Psoas muscle (tissue), 8 donors: ENCODE results near the gene RNF212. TPM values are rescaled to one million over a fixed set of nuclear protein-coding genes. Genes with fewer than 3 reads are reported as not detected.
A peak's percentile ranks its signal among the peaks of the same experiment; 100 is the strongest.
"Not testable (repeated sequence)": the region's sequence is repeated elsewhere in the genome, so short reads cannot be mapped to it uniquely, and the experiment has no call there.

Experiments
- ATAC-seq, 4 donors: fragments of 200-7000 bp; cut with Tn5 transposase; one replicate each; pipeline ENCODE4 v1.9.1; 2020; ENCODE audit warnings: moderate library complexity in 3 of 4, mild to moderate bottlenecking in 2 of 4
- DNase-seq, 2 donors: peaks; one replicate each; pipeline ENCODE4 v3.0.0-alpha.2; 2020
- H3K27ac ChIP-seq: fragments of 200-600 bp; one replicate; pipeline ENCODE4 v1.8.0; 2022
- H3K27me3 ChIP-seq, 3 donors: fragments of 200-600 bp in 1 of 3; one replicate each; pipeline versions ENCODE4 v1.6.1 to v1.8.0; 2013 to 2022; ENCODE audit warnings: low read length in 2 of 3, mild to moderate bottlenecking in 2 of 3, moderate library complexity in 1 of 3; ENCODE audit not compliant: insufficient read depth in 3 of 3
- H3K36me3 ChIP-seq, 2 donors: fragments of 200-600 bp in 1 of 2; one replicate each; pipeline versions ENCODE4 v1.6.1 to v1.8.0; 2013 to 2022; ENCODE audit warnings: low read depth in 1 of 2, mild to moderate bottlenecking in 1 of 2, moderate library complexity in 1 of 2; ENCODE audit not compliant: insufficient read depth in 1 of 2
- H3K4me1 ChIP-seq: fragments of 200-600 bp; one replicate; pipeline ENCODE4 v1.8.0; 2022
- H3K4me3 ChIP-seq: fragments of 200-600 bp; one replicate; pipeline ENCODE4 v1.8.0; 2022; ENCODE audit warnings: mild to moderate bottlenecking
- H3K9me3 ChIP-seq: fragments of 200-600 bp; one replicate; pipeline ENCODE4 v1.8.0; 2022
- WGBS, 3 donors: extraction: QIAGEN DNeasy Blood & Tissue Kit; methylation state at CpG; one replicate each; pipeline versions ENCODE4 v1.1.6 to v1.1.7; 2013; 5-methylcytosine and 5-hydroxymethylcytosine counted together
- intact Hi-C, 2 donors: fragments of 100-400 bp; cut with DNase I; formaldehyde crosslinking; loops; one replicate each; pipeline versions ENCODE4 v1.11.0 to v1.14.2; 2022
- polyA plus RNA-seq, 3 donors: library from polyadenylated mRNA; stranded (reverse); fragments of 200-250 nt; gene quantifications; one replicate each; pipeline ENCODE4 v1.2.3, GENCODE V29; 2013
- total RNA-seq, 4 donors: library from RNA; stranded (reverse); fragmentation: NEBNext Ultra II Directional in 2 of 4; extraction: Animal tissue kit (Norgen Biotek cat#: 25700) in 2 of 4; gene quantifications; one replicate each; pipeline versions ENCODE4 v1.2.1 to v1.2.4, GENCODE V29; 2021 to 2023
- TF ChIP-seq, protein P1 (sequence below): fragments of 200-600 bp; IDR thresholded peaks from one replicate; pipeline ENCODE4 v1.8.0; 2022; ENCODE audit warnings: antibody characterized with exemption
- donor health status: healthy with polysubstance abuse.
- donor health status: DM: no; HTN: no; CAD: no; lungs with moderate emphysema.
- donor health status: Bipolar disorder and iron deficiency.
- donor health status: healthy.
- donor health status: DM: yes; HTN: yes; CAD: no.
- donor health status: DM: no; HTN: no; CAD: no.
- donor health status: DM: no; HTN: no; CAD: no.
- donor health status: DM: yes; HTN: yes; CAD: no.

RNF212 gene
- total and polyA plus RNA-seq, 7 donors: 0.03 to 1.5 (median 0.42) TPM

DNA sequence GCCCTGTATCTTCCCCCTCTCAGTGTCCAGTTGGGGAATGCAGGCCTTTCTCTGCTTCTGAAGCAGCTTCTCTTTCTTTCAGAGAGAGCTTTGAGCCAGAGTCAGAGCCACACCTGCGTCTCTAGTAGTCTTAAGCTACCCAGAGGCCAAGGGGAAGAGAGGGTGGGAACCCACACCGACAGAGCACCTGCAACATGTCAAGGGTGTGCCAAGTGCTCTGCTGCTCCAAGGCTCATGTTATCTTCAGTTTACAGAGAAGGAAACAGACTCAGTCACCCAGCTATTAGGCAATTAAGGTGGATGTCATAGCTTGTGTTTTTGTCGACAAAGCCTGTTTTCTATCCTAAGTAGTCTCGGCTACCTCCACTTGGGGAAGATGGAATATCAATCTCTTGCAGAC lies 22.7 kb upstream of the RNF212 start:
- no peaks in the 10 kb centered on the region for H3K9me3 ChIP-seq
- no peak overlapping the region for H3K27ac ChIP-seq
- no peak for ATAC-seq
- H3K36me3 ChIP-seq: no peaks in the 10 kb centered on the region
- no peak for DNase-seq
- intact Hi-C loops: loop anchor here in 1 of 2 donors (10.0 kb wide), 1 partner anchor 499 kb away; no protein-coding TSS in a partner anchor
- H3K27me3 ChIP-seq: no peaks in the 10 kb centered on the region
- TF ChIP-seq, protein P1, sequence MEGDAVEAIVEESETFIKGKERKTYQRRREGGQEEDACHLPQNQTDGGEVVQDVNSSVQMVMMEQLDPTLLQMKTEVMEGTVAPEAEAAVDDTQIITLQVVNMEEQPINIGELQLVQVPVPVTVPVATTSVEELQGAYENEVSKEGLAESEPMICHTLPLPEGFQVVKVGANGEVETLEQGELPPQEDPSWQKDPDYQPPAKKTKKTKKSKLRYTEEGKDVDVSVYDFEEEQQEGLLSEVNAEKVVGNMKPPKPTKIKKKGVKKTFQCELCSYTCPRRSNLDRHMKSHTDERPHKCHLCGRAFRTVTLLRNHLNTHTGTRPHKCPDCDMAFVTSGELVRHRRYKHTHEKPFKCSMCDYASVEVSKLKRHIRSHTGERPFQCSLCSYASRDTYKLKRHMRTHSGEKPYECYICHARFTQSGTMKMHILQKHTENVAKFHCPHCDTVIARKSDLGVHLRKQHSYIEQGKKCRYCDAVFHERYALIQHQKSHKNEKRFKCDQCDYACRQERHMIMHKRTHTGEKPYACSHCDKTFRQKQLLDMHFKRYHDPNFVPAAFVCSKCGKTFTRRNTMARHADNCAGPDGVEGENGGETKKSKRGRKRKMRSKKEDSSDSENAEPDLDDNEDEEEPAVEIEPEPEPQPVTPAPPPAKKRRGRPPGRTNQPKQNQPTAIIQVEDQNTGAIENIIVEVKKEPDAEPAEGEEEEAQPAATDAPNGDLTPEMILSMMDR: no peak
- H3K4me1 ChIP-seq: no peaks in the 10 kb centered on the region
- WGBS, 3 donors: 52 to 66% (median 57%) methylated on average over 4 of the region's 4 CpGs
- H3K4me3 ChIP-seq: no peak overlapping the region

DNA sequence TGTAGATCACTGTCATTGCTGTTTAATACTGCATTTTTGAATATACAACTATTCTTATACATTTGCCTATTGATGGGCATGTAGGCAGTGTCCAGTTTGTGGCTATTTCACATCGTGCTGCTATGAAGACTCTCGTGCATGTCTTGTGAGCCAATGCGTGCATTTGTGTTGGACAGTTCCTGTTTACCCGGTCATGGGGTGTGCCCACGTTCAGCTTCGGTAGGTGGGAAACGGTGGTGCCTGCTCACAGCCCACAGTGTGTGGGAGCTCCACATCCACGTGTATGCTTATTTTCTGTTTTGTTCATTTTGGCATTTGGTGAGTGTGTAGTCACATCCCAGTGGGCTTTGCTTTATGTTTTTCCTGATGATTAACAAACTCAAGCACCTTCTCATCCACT lies 19.7 kb upstream of the RNF212 start:
- H3K4me1 ChIP-seq: no peaks in the 10 kb centered on the region
- DNase-seq (no peak), ATAC-seq (no peak)
- H3K27me3 ChIP-seq: no peaks in the 10 kb centered on the region
- TF ChIP-seq, protein P1: no peak
- intact Hi-C loops: loop anchor here (5.0 to 10.0 kb wide), 2 partner anchors 219 to 502 kb away; no protein-coding TSS in a partner anchor
- H3K9me3 ChIP-seq: no peaks in the 10 kb centered on the region
- H3K36me3 ChIP-seq: no peaks in the 10 kb centered on the region
- H3K27ac ChIP-seq: no peak overlapping the region
- no peak overlapping the region for H3K4me3 ChIP-seq
- 46 to 66% (median 54%) methylated on average over 8 of the region's 8 CpGs for WGBS, 3 donors

DNA sequence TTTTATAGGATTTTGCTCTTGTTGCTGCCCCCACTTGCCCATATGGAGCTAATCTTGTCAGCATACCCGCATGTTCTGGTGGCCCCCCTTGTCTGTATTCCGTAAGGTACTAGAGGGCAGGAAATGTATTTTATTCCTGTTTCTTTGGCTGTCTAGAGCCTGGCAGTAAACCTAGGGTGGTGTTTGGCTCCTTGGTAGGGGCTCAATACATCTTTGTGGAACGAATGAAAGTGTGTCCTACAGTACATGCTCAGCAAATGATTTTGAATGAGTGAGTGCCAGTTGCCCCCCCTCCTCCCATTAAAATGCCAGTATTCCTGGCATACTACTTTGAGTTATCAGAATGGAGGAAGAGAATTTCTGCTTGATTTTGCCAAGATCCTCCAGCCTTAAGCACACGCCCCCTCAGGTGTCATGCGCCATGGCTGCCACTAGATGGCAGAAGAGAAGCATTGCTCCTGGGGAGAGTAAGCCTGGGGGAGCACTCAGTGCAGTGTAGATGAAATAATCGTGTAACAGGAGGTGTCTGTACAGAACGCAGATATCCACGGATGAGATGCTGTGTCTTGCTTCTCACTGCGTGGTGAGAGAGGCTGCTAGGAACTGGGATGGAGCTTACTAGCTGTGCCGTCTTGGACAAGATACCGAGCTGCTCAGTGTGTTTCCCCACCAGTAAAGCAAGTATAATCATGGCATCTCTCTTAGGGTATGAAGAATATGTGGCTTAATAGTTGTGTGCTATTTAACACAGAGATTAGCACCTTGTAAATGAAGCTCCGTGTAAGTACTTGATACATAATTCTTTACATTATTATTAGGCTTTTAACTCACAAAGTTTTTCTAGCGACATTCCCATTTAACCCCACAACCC lies 17.2 kb upstream of the RNF212 start:
- TF ChIP-seq, protein P1: peak; percentile 99
- WGBS, 3 donors: 19 to 23% (median 21%) methylated on average over 13 of the region's 13 CpGs
- peak; percentile 69 to 78 for DNase-seq

GRCh38 chr4:1126506-1126905 lies 13.1 kb upstream of the RNF212 start:
- Histone ChIP-seq H3K4me1 (no peaks in the 10 kb centered on the region), H3K36me3 (no peaks in the 10 kb centered on the region), H3K27ac (no peak overlapping the region), H3K9me3 (no peaks in the 10 kb centered on the region), H3K4me3 (no peak overlapping the region), H3K27me3 (no peaks in the 10 kb centered on the region)
- TF ChIP-seq, protein P1: no peak
- WGBS, 3 donors: 55 to 61% (median 60%) methylated on average over 1 of the region's 1 CpG
- no peak for DNase-seq
- intact Hi-C loops: no loop called here
- ATAC-seq: no peak

More for the DNA sequence above, 17.2 kb upstream of the RNF212 start:
- no peak overlapping the region for H3K27ac ChIP-seq
- H3K27me3 ChIP-seq: no peaks in the 10 kb centered on the region
- H3K4me1 ChIP-seq: no peaks in the 10 kb centered on the region
- no peaks in the 10 kb centered on the region for H3K36me3 ChIP-seq
- intact Hi-C loops: loop anchor here (2.0 to 10.0 kb wide), 4 partner anchors 138 to 504 kb away; no protein-coding TSS in a partner anchor
- no peak overlapping the region for H3K4me3 ChIP-seq
- no peaks in the 10 kb centered on the region for H3K9me3 ChIP-seq
- peak; percentile 94 to 97 (median 96) for ATAC-seq

- H3K36me3 ChIP-seq, H3K4me1 ChIP-seq, DNase-seq, H3K9me3 ChIP-seq, H3K4me3 ChIP-seq, H3K27ac ChIP-seq, intact Hi-C loops, H3K27me3 ChIP-seq, ATAC-seq: not testable (repeated sequence)
- WGBS, 3 donors: 76 to 88% (median 85%) methylated on average over 4 of the region's 4 CpGs
Observed at GRCh38 chr4:1125466-1125865, 12.1 kb upstream of the RNF212 start.
